ENCODE results near the gene RAB35. TPM values are rescaled to one million over a fixed set of nuclear protein-coding genes. Genes with fewer than 3 reads are reported as not detected.

RAB35 gene
- total RNA-seq, 1 donor from 2014 or later = 52.2 TPM

DNA sequence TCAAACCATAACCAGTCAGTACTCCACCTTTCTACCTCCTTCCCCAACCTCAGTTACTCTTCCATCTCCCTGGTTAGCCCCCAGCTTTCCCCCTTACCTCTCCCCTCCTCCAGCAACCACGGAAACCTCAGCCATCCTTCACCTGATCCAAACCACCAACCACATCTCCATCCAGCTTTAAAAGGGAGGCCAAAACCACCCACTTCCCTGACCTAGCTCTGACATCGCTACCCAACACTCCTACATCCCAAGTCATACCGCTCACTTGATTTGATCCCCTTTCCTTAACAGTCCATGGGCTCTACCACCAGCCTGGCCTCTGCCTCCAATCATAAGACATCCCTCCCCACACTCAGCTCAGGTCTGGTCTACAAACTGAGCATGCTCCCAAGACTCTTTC is 1.5 kb downstream of the RAB35 start:
- no peak for DNase-seq (ENCODE audit: low spot score)
- intact Hi-C loops (cut with DNase I) = no loop called here
- ATAC-seq = no peak

DNA sequence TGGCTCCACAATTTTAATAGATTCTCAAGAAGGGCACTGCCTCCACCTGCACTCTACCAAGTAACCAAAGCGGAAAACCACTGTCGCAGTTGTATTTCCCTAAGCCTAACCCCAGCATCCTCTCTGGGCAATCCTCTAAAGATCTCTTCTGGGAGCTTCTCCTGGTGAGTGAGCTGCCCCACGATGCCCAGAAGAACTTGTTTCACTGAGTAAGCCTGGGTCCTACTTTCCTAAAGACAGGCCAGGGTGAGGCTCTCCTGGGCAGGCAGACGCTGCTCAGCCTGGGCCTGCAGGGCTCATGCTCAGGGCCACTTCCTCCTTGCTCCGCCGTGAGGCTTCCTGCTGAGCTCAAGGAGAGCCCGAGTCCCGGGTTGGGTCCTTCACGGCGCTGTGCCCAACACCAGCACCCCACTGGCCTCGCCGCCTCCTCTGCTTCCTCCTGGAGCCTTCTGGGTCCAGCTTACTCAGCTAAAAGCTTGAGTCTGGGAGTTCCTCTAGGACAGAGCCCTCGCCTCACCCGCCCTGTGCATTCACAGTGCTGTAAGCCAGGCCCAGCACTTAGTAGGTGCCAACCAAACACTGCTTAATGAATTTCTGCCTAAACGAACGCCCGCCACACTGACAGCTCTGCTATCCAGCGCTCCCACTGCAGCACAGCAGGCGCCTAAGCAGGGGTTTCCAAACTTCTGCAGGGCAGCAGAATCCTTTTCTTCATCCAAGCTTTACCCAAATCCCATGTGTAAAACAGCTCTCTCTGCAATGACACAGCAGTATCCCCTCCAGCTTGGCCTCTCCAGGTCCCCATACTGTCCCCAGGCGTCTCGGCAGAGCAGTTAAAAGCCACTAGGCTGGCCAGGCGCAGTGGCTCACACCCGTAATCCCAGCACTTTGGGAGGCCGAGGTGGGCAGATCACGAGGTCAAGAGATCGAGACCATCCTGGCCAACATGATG is 5.7 kb downstream of the RAB35 start:
- ATAC-seq = peak; percentile 84
- intact Hi-C loops (cut with DNase I) = no loop called here
- DNase-seq (ENCODE audit: low spot score) = peak; percentile 74

GRCh38 chr12:120109570-120110267 is 6.8 kb downstream of the RAB35 start:
- intact Hi-C loops (cut with DNase I) = no loop called here
- DNase-seq (ENCODE audit: low spot score) = no peak
- no peak for ATAC-seq

DNA sequence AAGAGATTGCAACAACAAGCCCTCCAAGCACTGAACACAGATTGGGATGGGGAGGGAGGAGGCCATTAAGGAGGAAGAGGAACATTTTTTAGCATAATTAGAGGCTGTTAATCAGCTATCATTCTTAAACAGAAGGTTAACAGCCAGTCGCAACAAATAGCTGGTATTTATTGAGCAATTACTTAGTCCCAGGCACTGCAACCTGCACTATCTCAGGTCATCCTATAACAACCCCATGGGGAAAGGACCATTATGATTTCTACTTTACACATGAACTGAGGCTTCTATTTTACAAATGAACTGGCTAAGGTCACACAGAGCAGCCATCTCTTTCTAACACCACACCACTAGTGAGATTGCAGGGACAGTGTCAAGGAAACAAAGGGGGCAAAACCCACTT is 10.4 kb downstream of the RAB35 start:
- intact Hi-C loops (cut with DNase I) = no loop called here
- DNase-seq (ENCODE audit: low spot score) (no peak), ATAC-seq (no peak)

DNA sequence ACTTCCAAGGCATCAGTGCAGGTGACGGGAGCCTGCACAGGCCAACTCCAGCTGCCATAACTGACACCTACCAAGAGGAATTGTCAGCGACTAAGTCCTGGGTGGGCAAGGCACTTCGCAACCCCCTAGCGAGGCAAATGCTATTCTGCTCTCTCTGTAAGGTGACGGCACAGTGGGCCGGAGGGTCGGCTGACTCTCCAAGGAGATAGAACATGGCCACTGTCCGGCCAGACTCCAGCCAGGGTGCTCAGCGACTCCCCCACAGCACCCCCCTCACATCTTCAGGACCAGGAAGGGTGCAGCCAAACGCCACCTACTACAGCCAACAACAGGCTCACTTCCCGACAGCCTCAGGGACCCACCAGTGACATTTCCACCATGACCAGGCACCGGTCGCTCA is 13.2 kb downstream of the RAB35 start:
- DNase-seq (ENCODE audit: low spot score) (no peak), ATAC-seq (no peak)
- intact Hi-C loops (cut with DNase I) = no loop called here

- ATAC-seq (no peak), DNase-seq (ENCODE audit: low spot score) (no peak)
- intact Hi-C loops (cut with DNase I) = no loop called here
Observed at GRCh38 chr12:120103044-120103338, 13.6 kb downstream of the RAB35 start.

DNA sequence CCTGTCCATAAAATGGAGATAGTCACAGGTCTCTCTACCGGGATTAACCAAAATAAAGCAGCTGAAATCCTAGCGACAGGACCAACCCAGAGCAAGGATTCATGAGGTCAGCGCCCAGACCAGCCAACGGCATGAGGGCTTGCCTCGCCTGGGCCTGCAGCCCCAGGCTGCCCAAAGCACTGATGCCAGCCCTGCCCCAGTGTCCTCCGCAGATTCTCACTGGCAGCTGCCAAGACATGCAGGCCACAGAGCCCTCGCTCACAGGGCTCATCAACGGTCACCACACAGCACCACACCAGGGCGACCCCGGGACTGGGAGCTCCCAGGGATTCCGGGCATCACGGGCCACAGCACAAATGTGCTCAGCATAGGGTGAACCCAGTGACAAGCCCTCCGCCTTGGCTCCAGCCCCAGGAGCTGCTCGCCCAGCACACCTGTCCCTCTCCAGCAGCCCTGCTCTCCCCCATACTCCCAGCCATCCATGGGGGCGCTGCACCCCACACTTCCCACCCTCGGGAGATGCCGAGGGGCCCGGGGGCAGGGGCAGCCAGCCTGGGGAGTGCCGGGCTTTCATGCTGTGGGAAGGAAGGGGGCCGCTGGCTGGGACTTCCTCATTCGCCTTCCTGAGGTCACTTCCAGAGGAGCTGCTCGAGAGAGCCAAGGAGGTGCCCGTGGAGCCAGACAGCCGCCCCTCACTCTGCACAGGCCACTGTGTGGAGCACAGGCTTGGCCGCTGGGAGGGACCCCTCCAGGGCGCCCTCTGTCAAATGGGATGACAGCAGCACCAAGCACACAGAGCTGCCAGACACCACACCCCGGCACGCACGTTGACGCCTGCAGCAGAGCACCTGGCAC is 14.1 kb downstream of the RAB35 start:
- no peak for ATAC-seq
- DNase-seq (ENCODE audit: low spot score) = no peak
- intact Hi-C loops (cut with DNase I) = no loop called here

DNA sequence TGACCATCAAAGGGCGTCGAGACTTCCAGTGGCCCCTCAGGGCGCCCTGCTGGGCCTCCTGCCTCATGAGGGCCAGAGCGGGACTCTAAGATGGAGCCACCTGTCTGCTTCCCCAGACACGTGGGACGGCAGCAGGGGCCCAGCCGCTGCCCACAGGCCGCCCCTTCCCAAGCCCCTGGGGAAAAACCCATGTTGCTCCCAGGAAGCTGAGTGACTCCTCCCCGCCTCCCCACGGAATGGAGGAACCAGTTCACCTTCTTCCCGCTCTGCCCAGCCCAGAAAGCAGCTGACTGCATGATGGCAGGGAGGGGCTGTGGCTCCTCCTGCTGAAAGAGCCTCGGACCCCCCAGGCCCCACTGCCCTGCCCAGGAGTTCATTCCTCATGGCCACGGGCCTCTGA is 14.9 kb downstream of the RAB35 start:
- intact Hi-C loops (cut with DNase I) = no loop called here
- no peak for DNase-seq (ENCODE audit: low spot score)
- no peak for ATAC-seq

- ATAC-seq (no peak), DNase-seq (ENCODE audit: low spot score) (no peak)
- intact Hi-C loops (cut with DNase I) = no loop called here
Observed at GRCh38 chr12:120101182-120101581, 15.4 kb downstream of the RAB35 start.

DNA sequence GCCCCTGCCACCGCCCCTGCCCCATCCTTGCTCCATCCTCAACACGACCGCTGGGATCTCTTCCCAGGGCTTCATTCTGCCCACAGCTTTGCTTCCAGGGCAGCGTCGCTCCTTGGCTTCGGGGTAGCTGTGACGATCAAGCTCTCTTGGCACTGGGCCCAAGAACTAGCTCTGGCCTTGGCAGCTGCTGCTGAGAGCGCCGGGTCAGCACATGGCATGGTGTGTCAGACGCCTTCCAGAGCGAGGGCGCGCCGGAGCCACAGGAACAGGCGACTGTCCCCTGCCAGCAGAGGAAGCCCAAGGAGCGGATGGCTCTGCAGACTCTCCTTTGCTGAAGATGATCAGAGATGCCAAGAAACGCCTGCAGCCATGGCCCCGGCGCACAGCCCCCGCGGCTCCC is 15.9 kb downstream of the RAB35 start:
- intact Hi-C loops (cut with DNase I) = no loop called here
- peak; percentile 71 for ATAC-seq

GRCh38 chr12:120099738-120100137 is 16.8 kb downstream of the RAB35 start:
- ATAC-seq = no peak
- no peak for DNase-seq (ENCODE audit: low spot score)
- intact Hi-C loops (cut with DNase I) = no loop called here

More for the DNA sequence above, 15.9 kb downstream of the RAB35 start:
- DNase-seq (ENCODE audit: low spot score) = peak; percentile 88

- intact Hi-C loops (cut with DNase I) = no loop called here
- ATAC-seq (no peak), DNase-seq (ENCODE audit: low spot score) (no peak)
Observed at GRCh38 chr12:120098756-120099470, 17.6 kb downstream of the RAB35 start.

GRCh38 chr12:120096671-120097202 is 19.8 kb downstream of the RAB35 start:
- DNase-seq (ENCODE audit: low spot score) (no peak), ATAC-seq (no peak)
- intact Hi-C loops (cut with DNase I) = no loop called here

GRCh38 chr12:120095736-120096135 is 20.8 kb downstream of the RAB35 start:
- ATAC-seq (no peak), DNase-seq (ENCODE audit: low spot score) (no peak)

DNA sequence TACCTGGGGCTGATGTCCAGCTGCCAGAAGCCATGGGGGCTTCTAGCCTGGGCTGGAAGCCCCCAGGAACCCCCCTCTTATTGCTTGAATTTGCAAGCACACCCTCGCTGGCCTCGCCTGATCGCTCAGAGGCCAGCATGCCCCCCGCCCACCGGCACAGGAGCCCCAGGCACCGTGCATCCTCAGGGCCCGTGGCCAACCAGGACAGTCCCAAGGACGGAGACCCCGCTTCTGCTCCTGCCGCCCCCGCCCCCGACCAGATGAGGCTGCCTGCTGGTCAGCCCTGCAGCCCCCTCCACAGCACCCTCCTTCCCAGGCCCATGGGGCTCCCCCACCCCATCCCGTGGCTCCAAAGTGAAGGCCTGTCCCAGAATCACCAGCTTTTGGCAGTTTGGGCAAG is 21.2 kb downstream of the RAB35 start:
- ATAC-seq = no peak
- DNase-seq (ENCODE audit: low spot score) = no peak
- intact Hi-C loops (cut with DNase I) = no loop called here

More at GRCh38 chr12:120095736-120096135, 20.8 kb downstream of the RAB35 start:
- intact Hi-C loops (cut with DNase I) = no loop called here

DNA sequence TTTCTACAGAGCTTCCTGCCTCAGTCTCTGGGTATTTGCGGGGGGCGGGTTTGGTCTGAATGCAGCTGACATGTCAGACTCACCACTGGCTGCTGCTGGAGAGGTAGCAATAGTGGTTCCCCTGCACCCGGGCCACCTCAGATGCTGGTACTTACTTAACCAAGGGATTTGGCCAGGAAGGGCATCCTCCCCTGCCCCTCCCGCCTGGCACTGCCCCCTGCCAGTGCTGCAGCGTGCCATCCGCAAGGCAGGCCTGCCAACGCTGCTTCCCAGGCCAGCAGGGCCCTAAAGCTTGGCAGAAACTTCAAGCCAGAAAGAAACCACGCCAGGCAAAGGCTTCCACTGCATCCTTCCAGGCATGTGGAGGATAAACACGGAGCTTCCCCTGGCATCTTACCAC is 22.1 kb downstream of the RAB35 start:
- DNase-seq (ENCODE audit: low spot score) = no peak
- ATAC-seq = no peak
- intact Hi-C loops (cut with DNase I) = no loop called here

GRCh38 chr12:120093592-120094355 is 22.8 kb downstream of the RAB35 start:
- DNase-seq (ENCODE audit: low spot score) = no peak
- intact Hi-C loops (cut with DNase I) = no loop called here
- ATAC-seq = peak; percentile 7

DNA sequence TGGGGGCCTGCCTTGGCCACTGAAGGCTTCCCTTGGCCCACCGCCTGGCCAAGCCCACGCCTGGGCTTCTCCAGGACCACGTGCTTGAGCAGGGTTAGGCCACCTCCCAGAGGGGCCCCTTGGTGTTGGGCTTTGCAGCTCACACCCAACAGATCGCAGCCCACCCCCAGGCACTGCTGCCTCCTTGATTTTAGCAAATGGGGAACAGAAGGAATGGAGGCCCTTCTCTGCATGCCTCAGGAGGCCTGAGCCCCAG is 23.3 kb downstream of the RAB35 start:
- ATAC-seq (peak; percentile 40), DNase-seq (ENCODE audit: low spot score) (no peak)
- intact Hi-C loops (cut with DNase I) = no loop called here

Measured in sciatic nerve (tissue), 2 donors.